NCI-H1048 (cell line): ENCODE data around the gene CCDC82.
A peak's percentile ranks its signal among the peaks of the same experiment; 100 is the strongest.

Experiments
- DNase-seq: peaks from one replicate; lab custom pipeline; 2025; lab: John Stamatoyannopoulos, UW

CCDC82 gene

DNA sequence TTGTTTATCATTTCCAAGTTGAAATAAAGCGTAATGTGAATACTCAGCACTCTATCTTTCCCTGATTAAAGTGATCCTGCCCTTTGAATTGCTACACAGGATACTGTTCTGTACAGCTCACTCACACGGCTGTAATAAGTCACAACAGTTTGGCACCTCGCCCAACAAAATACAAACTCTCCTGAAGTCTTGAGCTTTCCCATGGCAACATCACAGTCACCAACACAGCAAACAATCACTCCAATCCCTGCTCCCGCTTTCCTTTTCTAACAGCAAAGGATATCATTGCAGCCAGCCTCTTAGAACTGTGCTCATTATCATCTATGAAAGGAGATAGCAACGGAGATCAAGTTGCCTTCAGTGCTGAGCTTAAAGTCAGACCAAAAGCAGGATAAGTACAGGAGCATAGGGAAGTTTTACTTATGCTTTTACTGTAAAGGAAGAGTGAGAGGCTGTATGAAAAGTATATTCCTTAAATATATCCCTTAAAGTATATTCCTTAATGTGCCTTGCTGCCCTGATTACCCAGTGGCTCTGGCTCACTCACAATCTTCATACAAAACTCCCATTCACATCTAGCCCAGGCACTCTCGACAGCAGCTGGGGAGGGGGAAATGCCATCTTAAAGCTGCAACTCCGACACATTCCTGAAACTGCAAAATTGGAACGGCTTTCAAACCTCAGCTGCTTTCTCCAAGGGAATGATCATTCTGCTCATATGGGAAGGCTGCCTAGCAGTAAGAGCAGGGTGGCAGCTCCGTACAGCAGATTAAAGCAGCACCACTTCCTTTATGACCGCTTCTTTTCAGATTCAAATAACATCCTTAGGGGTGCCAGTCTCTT lies 82.6 kb downstream of the CCDC82 start:
- peak; percentile 79 for DNase-seq

GRCh38 chr11:96306600-96306932 lies 83.1 kb downstream of the CCDC82 start:
- DNase-seq = no peak

DNA sequence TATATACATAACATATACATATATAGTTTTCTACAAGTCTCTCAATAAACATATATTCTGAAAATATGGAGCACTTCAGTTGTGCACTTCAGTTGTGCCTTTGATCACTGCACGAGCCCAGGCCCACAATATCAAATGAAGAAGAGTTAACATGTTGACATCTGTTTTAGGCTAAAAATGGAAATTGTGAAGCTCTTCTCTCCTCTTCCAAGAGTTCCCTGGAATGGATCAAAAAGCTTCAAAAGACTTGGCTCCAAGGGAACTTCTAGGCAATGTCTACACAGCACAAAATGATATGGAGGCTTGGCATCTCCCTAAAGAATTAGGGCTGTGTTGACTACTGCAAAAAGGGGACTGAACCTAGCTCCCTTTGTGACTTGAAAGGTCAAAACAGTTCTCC lies 83.6 kb downstream of the CCDC82 start:
- DNase-seq = no peak

DNA sequence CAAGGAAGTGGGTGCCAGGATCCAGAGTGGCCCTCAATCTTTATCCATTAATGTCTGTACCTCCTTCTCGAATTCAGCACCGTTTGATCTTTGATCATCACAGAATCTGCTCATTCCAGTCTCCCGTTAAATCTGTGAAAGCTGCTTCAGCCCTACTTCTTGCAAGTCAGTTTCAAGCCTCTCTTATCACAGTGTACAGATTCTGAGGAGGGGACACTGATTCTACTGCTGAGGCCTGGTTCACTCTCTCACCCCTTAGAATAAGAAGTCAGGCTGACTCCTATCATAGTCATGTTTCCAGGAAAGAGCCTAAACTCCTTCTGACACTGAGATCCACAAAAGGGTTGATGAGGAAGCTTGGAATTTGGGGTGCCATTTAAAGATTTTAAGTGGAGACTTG lies 85.7 kb downstream of the CCDC82 start:
- no peak for DNase-seq

DNA sequence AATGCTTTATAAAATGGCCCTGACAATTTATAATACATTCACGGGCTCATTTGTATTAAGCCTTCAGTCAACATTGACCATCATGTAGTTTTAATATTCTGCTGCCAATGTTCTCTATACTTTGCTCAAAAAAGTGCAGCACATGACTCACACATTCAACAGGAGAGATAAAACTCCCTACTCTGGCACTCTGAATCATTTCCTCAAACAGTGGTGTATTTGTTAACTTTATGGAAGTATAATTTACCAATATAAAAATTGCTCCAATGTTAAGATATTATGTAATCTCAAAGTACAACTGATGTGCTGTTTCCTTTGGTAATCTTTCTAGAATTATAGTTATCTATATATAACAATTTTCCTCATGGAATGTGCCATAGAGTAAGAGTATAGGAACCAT lies 86.6 kb downstream of the CCDC82 start:
- DNase-seq = no peak
